22Rv1 (cell line): ENCODE results near the gene ELAVL1.

Experiments used
- CTCF ChIP-seq: fragments of 450-650 bp; IDR thresholded peaks from 2 replicates; pipeline ENCODE4 v1.5.1; 2017; ENCODE audit warnings: mild to moderate bottlenecking
- ZFX ChIP-seq: fragments of 450-650 bp; IDR thresholded peaks from 2 replicates; pipeline ENCODE4 v1.6.1; 2017; ENCODE audit warnings: antibody characterized with exemption, borderline replicate concordance

DNA sequence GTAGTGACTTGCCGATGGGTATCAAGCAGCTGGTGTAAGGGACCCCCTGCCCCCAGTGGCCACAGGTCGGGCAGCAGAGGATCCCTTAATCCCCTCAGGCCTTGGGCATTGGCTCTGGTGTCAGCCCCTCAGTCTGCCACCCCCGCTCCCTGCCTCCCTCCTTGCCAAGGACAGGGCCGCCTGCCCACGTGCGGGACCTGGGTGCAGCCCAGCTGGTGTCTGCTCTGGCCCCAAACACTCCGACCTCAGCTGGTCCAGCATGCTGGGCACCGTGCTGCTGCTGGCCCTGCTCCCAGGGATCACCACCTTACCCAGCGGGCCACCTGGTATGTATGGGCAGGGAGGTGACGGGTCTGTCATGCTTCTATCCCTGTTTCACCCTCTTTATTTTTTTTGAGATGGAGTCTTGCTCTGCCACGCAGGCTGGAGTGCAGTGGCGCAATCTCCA is 90.8 kb downstream of the ELAVL1 start, which contains the start of gene TGFBR3L:
- no peak for TF ChIP-seq CTCF
- no peak for TF ChIP-seq ZFX
